Measurements from ENCODE around the gene GRIP2. TPM values are rescaled to one million over a fixed set of nuclear protein-coding genes. Genes with fewer than 3 reads are reported as not detected.
"Not testable (repeated sequence)": the region's sequence is repeated elsewhere in the genome, so short reads cannot be mapped to it uniquely, and the experiment has no call there.

The GRIP2 gene
- total RNA-seq, 8 experiments from 2014 or later = 3.1 to 25.1 (median 4.6) TPM

DNA sequence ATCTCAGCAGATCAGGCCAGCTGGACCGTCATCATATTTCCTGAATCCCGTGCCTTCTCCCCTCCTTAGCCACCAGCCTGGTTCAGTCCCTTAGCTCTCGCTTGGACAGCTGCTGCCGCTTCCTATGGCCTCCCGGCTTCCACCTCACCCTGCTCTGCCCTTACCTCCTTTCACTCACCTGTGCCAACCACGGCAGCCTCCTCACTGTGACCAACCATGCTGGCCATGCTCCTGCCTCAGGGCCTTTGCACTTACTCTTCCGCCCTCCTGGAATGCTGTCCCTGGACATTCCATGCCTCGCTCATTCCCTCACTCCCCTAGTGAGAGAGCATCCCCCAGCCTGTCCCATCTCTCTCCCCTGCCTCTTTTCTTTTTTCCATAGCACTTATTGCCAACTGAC, 19.2 kb downstream of the GRIP2 start:
- H3K4me3 ChIP-seq = no peak overlapping the region
- ATAC-seq (replicated peaks in 6 of 8) = no peak
- no peak overlapping the region for H3K27ac ChIP-seq
- WGBS, 10 experiments = 53 to 100% (median 92%) methylated on average over 3 to 7 of the region's 8 CpGs; no CpG with 5 or more reads in 4 of the 10 experiments
- no peaks in the 10 kb centered on the region for H3K4me1 ChIP-seq (replicated peaks in 1 of 2)
- in situ Hi-C loops (cut with MboI; ENCODE audit: low pct_unique_long_range_greater_than_20kb in 2 of 9, low sequenced_read_pairs in 9 of 9, unreplicated experiment in 9 of 9) = loop anchor here in 4 of 9 experiments (25.0 kb wide), 2 partner anchors 366 to 391 kb away; no protein-coding TSS in a partner anchor

DNA sequence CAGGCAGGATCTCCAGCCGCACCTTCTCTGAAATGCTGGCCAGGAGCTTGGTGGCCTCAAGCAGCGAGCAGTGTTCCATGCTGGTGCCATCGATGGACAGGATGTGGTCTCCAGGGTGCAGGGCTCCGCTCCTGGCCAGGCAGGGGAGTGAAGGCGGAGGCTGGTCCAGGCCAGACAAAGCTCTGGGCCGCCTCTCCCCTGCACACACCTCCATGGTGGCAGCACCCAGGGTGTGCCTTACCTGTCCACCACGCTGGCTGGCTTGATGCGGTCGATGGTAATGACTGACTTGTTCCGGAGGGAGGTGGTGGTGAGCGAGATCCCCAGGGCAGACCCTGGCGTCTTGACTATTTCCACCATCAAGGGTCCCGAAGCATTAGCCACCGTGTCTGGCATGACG, 20.0 kb downstream of the GRIP2 start:
- WGBS, 10 experiments = 78 to 100% (median 100%) methylated on average over 1 to 12 of the region's 15 CpGs; no CpG with 5 or more reads in 6 of the 10 experiments
- Histone ChIP-seq H3K27ac (no peak overlapping the region), H3K4me1 (replicated peaks in 1 of 2) (no peaks in the 10 kb centered on the region), H3K4me3 (no peak overlapping the region)
- ATAC-seq (replicated peaks in 6 of 8) = no peak
- in situ Hi-C loops (cut with MboI; ENCODE audit: low pct_unique_long_range_greater_than_20kb in 2 of 9, low sequenced_read_pairs in 9 of 9, unreplicated experiment in 9 of 9) = loop anchor here in 4 of 9 experiments (25.0 kb wide), 2 partner anchors 367 to 392 kb away; no protein-coding TSS in a partner anchor

DNA sequence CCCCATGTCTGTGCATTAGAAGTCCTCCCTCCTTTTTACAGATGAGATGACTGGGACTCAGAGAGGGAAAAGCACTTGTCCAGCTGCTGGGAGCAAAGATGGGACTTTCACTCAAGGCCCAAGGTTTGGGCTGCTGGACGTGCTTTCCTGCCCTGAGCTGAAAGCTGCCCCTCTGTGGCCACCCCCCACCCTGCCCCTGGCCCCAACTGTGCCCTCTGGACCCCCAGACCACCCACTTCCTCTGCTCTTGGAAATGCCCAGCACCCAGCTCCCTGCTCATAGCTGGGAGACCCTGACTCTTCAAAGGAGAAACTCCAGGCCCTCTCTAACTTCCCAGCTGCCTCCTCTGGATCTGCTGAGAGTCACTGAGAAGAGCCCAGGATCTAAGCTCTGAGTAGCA, 20.7 kb downstream of the GRIP2 start:
- no peak overlapping the region for H3K27ac ChIP-seq
- in situ Hi-C loops (cut with MboI; ENCODE audit: low pct_unique_long_range_greater_than_20kb in 2 of 9, low sequenced_read_pairs in 9 of 9, unreplicated experiment in 9 of 9) = loop anchor here in 4 of 9 experiments (25.0 kb wide), 2 partner anchors 368 to 393 kb away; no protein-coding TSS in a partner anchor
- ATAC-seq (replicated peaks in 6 of 8) = no peak
- no peak overlapping the region for H3K4me3 ChIP-seq
- no peaks in the 10 kb centered on the region for H3K4me1 ChIP-seq (replicated peaks in 1 of 2)
- WGBS, 10 experiments = no CpG with 5 or more reads among the region's 1 CpG

DNA sequence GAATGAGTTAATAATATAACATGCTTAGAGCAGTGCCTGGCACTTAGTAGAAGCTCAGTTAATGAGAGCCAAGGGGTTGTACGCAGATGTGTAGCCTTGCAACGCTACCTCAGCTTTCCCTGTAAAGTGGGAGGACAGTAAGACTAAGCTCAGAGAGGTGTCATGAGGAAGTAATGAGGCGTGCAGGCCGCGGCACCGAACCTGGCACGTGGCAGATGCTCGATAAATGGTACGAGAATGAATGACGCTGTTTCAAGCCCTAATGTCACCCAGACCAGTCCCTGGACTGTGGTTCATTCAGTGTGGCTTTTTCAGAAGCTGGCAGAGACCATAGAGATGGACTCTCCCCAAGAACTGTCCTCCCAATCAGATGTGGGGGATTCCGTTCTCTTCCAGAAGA, 21.2 kb downstream of the GRIP2 start:
- Histone ChIP-seq H3K4me3 (no peak overlapping the region), H3K4me1 (replicated peaks in 1 of 2) (no peaks in the 10 kb centered on the region), H3K27ac (no peak overlapping the region)
- ATAC-seq (replicated peaks in 6 of 8) = no peak
- 40 to 100% (median 93%) methylated on average over 1 to 4 of the region's 11 CpGs; no CpG with 5 or more reads in 3 of the 10 experiments for WGBS, 10 experiments
- in situ Hi-C loops (cut with MboI; ENCODE audit: low pct_unique_long_range_greater_than_20kb in 2 of 9, low sequenced_read_pairs in 9 of 9, unreplicated experiment in 9 of 9) = loop anchor here in 4 of 9 experiments (25.0 kb wide), 2 partner anchors 368 to 393 kb away; no protein-coding TSS in a partner anchor

DNA sequence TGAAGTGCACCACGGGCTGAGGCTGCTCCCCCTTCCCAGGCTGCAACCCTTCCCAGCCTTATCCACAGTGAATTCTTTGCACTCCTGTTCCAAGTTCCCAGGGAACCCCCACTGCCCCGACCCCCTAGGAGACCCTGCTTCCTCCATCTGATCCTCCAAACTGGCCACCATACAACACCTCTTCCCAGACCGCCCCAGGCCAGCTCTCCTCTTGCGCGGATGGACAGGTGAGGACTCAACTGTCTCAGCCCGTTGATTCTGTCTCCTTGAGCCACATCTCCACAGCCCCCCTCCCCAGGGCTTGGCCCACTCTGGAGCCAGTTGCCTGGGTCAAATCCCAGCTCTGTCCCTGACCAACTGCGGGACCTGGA, 21.7 kb downstream of the GRIP2 start:
- ATAC-seq (replicated peaks in 6 of 8) = no peak
- in situ Hi-C loops (cut with MboI; ENCODE audit: low pct_unique_long_range_greater_than_20kb in 2 of 9, low sequenced_read_pairs in 9 of 9, unreplicated experiment in 9 of 9) = loop anchor here in 4 of 9 experiments (25.0 kb wide), 2 partner anchors 369 to 394 kb away; no protein-coding TSS in a partner anchor
- no peak overlapping the region for H3K27ac ChIP-seq
- no peaks in the 10 kb centered on the region for H3K4me1 ChIP-seq (replicated peaks in 1 of 2)
- WGBS, 10 experiments = 90 to 100% (median 96%) methylated on average over 1 to 6 of the region's 7 CpGs; no CpG with 5 or more reads in 6 of the 10 experiments
- H3K4me3 ChIP-seq = no peak overlapping the region

DNA sequence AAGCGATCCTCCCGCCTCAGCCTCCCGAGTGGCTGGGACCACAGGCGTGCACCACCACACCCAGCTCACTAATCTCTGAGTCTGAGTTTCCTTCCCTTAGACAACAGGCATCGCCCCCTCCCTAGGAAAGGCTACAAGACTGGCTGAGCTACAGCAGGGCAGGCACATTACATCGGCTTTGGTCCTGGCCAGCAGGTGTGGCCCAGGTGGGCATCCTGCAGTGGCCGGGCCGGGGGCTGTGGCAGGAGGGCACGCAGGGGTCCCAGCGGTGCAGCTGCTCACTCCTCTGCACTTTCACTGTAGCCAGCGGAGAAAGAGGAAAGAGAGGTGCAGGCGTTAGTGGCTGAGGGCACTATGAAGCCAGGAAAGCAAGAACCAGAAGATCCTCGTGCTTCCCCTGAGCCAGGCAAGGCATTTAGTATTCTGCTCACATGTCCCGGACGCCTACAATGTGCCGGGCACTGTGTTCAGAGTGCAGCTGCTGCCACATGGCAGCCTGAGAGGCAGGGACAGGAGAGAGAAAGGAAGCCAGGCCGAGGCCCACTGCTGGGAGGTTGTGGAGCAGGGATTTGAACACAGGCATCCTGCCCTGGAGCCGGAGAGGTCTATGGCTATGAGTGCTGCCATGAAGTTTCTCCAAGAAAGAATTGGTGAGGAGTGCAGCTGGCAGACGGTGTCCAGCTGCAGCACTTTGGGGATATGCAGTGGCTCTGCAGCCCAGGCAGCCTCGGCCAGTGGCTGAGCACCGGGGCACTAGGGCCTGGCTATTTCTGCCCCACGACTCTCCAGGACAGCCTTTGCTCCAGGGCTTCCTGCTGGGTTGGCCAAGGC, 22.3 kb downstream of the GRIP2 start:
- 59 to 93% (median 75%) methylated on average over 2 to 7 of the region's 22 CpGs; no CpG with 5 or more reads in 4 of the 10 experiments for WGBS, 10 experiments
- Histone ChIP-seq H3K4me3 (no peak overlapping the region), H3K27ac (no peak overlapping the region), H3K4me1 (replicated peaks in 1 of 2) (no peaks in the 10 kb centered on the region)
- in situ Hi-C loops (cut with MboI; ENCODE audit: low pct_unique_long_range_greater_than_20kb in 2 of 9, low sequenced_read_pairs in 9 of 9, unreplicated experiment in 9 of 9) = loop anchor here in 4 of 9 experiments (25.0 kb wide), 2 partner anchors 369 to 394 kb away; no protein-coding TSS in a partner anchor
- ATAC-seq (replicated peaks in 6 of 8) = peak in 3 of 8 experiments; percentile 10 to 39 (median 23)

DNA sequence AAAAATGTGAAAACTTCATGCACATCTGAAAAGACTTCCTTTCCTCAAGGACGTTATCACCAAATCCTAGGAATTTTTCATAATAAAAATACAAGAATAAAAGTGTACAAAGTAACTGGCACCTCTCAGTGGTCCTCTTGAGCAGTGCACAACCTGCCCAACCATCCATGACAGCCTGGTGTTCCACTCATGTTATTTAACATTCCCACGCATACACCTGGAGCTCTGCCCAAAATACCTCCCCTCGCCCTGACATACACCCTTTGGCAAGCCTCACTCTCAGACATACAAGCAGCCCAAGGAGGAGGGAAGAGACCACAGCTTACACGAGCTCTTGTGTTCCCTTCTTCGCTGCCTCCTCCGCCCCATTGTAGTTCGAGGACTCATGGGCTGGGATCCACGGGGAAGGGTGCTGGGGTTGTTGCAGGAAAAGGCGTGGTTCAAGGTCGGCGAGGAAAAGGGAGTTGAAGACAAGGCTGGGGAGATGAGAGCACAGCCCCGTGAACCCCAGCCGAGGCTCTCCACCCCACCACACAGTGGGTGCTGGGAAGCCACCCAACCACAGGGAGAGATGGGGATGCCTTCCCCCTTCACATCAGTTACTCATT, 23.3 kb downstream of the GRIP2 start:
- WGBS, 10 experiments = 32 to 100% (median 65%) methylated on average over 1 to 4 of the region's 13 CpGs; no CpG with 5 or more reads in 1 of the 10 experiments
- ATAC-seq (replicated peaks in 6 of 8) = peak in 1 of 8 experiments; percentile 10
- Histone ChIP-seq H3K4me3 (no peak overlapping the region), H3K4me1 (replicated peaks in 1 of 2) (peaks cover 0 to under 1% of the 10 kb centered on the region in 2 donors), H3K27ac (no peak overlapping the region)
- in situ Hi-C loops (cut with MboI; ENCODE audit: low pct_unique_long_range_greater_than_20kb in 2 of 9, low sequenced_read_pairs in 9 of 9, unreplicated experiment in 9 of 9) = loop anchor here in 4 of 9 experiments (25.0 kb wide), 2 partner anchors 370 to 395 kb away; no protein-coding TSS in a partner anchor

DNA sequence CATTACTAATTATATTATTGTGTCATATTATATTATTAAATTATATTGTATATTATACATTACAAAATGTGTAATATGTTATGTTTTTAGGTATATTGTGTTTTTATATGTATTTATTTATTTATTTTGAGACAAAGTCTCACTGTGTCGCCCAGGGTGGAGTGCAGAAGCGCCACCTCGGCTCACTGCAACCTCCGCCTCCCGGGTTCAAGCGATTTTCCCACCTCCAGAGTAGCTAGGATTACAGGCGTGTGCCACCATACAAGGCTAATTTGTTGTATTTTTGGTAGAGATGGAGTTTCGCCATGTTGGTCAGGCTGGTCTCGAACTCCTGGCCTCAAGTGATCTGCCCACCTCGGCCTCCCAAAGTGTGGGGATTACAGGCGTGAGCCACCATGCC, 24.6 kb downstream of the GRIP2 start:
- 55 to 100% (median 92%) methylated on average over 2 to 10 of the region's 11 CpGs; no CpG with 5 or more reads in 2 of the 10 experiments for WGBS, 10 experiments
- H3K27ac ChIP-seq; H3K4me3 ChIP-seq; ATAC-seq (replicated peaks in 6 of 8); H3K4me1 ChIP-seq (replicated peaks in 1 of 2): not testable (repeated sequence)
- in situ Hi-C loops (cut with MboI; ENCODE audit: low pct_unique_long_range_greater_than_20kb in 2 of 9, low sequenced_read_pairs in 9 of 9, unreplicated experiment in 9 of 9) = loop anchor here in 4 of 9 experiments (25.0 kb wide), 2 partner anchors 372 to 397 kb away; no protein-coding TSS in a partner anchor

DNA sequence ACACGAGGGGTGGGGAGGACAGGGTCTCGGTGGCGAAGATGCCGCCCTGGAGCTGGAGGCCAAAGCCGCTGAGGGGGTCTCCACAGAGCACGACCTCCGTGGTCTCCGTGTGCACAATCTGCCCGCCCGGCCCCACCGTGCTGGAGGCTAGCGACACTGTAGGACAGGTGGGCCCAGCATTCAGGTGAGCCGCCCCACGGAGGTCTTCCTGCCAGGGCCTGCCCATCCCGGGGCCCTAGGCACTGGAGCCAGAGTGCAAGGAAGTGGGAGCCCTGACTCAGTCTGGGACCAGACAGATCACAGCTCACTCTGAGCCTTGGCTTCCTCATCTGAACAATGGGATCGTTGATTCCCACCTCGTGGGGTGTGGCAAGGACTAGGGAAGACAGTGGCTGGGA, 25.8 kb downstream of the GRIP2 start:
- H3K27ac ChIP-seq = no peak overlapping the region
- peaks cover 0 to 4% of the 10 kb centered on the region in 2 donors for H3K4me1 ChIP-seq (replicated peaks in 1 of 2)
- in situ Hi-C loops (cut with MboI; ENCODE audit: low pct_unique_long_range_greater_than_20kb in 2 of 9, low sequenced_read_pairs in 9 of 9, unreplicated experiment in 9 of 9) = loop anchor here in 4 of 9 experiments (25.0 kb wide), 2 partner anchors 373 to 398 kb away; no protein-coding TSS in a partner anchor
- no peak overlapping the region for H3K4me3 ChIP-seq
- 57 to 93% (median 68%) methylated on average over 2 to 3 of the region's 17 CpGs; no CpG with 5 or more reads in 5 of the 10 experiments for WGBS, 10 experiments
- ATAC-seq (replicated peaks in 6 of 8) = no peak

DNA sequence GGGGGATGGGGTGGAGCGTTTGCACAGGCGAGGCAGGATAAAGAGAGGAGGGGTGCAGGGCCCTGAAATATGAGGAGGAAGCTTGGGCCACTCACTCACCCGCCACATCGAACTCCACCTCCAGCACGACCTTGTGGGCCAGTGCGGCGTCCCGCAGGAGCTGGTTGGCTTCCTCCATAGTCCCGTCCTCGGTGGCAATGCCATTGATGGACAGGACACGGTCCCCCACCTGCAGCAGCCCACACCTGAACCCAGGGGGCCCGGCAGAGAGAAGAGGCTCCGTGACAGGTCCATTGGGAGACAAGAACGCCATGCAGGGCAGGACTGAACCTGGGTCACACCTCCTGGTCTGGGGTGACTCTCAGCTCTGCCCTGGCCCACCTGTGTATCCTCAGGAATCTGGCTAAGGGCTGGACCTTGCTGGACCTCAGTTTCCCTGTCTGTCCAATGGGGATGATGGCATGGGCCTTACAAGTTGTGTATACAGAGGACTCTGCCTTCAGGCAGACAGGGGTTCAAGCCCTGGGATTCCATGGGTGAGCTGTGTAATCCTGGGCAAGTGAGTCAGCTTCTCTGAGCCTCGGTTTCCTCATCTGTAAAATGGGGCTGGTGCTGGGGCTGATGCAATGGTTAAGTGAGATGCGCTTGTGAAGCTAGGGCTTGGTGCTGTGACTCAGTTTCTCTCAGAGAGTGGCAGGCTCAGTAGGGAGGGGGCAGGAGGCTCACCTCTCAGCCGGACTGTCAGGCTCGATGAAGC, 26.4 kb downstream of the GRIP2 start:
- H3K4me3 ChIP-seq = no peak overlapping the region
- in situ Hi-C loops (cut with MboI; ENCODE audit: low pct_unique_long_range_greater_than_20kb in 2 of 9, low sequenced_read_pairs in 9 of 9, unreplicated experiment in 9 of 9) = loop anchor here in 4 of 9 experiments (25.0 kb wide), 2 partner anchors 374 to 399 kb away; no protein-coding TSS in a partner anchor
- no peak for ATAC-seq (replicated peaks in 6 of 8)
- no peak overlapping the region for H3K27ac ChIP-seq
- WGBS, 10 experiments = 50 to 100% (median 85%) methylated on average over 1 to 5 of the region's 18 CpGs; no CpG with 5 or more reads in 3 of the 10 experiments
- H3K4me1 ChIP-seq (replicated peaks in 1 of 2) = peaks cover 2 to 7% of the 10 kb centered on the region in 2 donors

DNA sequence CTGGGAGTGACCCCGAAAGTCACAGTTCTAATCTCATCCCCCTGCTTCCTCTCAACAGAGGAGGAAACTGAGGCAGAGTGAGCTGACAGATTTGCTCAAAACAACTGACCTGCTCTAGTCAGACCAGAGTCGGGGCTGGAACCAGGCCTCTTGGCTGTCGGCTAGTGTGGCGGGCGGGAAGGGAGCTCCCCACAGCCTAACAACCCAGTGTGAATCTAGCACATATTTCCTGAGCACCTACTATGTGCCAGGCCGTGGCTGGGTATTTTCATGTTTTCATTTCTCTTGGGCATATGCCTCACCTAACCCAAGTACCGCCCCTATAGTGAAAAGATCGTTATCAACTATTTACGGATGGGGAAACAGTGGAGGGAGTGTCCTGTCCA, 27.2 kb downstream of the GRIP2 start:
- Histone ChIP-seq H3K4me3 (no peak overlapping the region), H3K27ac (no peak overlapping the region), H3K4me1 (replicated peaks in 1 of 2) (peaks cover 2 to 7% of the 10 kb centered on the region in 2 donors)
- in situ Hi-C loops (cut with MboI; ENCODE audit: low pct_unique_long_range_greater_than_20kb in 2 of 9, low sequenced_read_pairs in 9 of 9, unreplicated experiment in 9 of 9) = loop anchor here in 4 of 9 experiments (25.0 kb wide), 2 partner anchors 374 to 399 kb away; no protein-coding TSS in a partner anchor
- no peak for ATAC-seq (replicated peaks in 6 of 8)
- 40 to 100% (median 96%) methylated on average over 1 to 4 of the region's 9 CpGs; no CpG with 5 or more reads in 5 of the 10 experiments for WGBS, 10 experiments
